PFSK-1 (cell line): ENCODE results near the gene DOCK1.

ENCODE experiments used
- FOXP2 ChIP-seq: optimal IDR thresholded peaks from 2 replicates; pipeline ENCODE3; 2011; ENCODE audit warnings: borderline replicate concordance, control low read depth, inconsistent platforms; ENCODE audit not compliant: insufficient read depth; ENCODE audit errors: extremely low read length, extremely low read depth
- POLR2AphosphoS5 ChIP-seq: IDR thresholded peaks from 2 replicates; pipeline ENCODE4 v1.6.1; 2012; ENCODE audit warnings: low read depth, mild to moderate bottlenecking, control low read depth, low read length, moderate library complexity
- SIN3A ChIP-seq: IDR thresholded peaks from 2 replicates; pipeline ENCODE4 v1.6.1; 2012; ENCODE audit warnings: mild to moderate bottlenecking, low read length, moderate library complexity, borderline replicate concordance; ENCODE audit not compliant: insufficient read depth
- TAF1 ChIP-seq: IDR thresholded peaks from 2 replicates; pipeline ENCODE4 v1.6.1; 2012; ENCODE audit warnings: low read length, control low read depth, borderline replicate concordance; ENCODE audit not compliant: insufficient read depth
- TF ChIP-seq, protein P1 (sequence below), 2 experiments: IDR thresholded peaks; 2 replicates each; pipeline versions ENCODE4 v1.6.1 to v1.8.0; 2011 to 2012; ENCODE audit warnings: low read depth in 2 of 2, low read length in 2 of 2, control low read depth in 1 of 2, inconsistent platforms in 1 of 2, mild to moderate bottlenecking in 1 of 2, moderate library complexity in 1 of 2; ENCODE audit not compliant: insufficient read depth in 1 of 2

Gene DOCK1

DNA sequence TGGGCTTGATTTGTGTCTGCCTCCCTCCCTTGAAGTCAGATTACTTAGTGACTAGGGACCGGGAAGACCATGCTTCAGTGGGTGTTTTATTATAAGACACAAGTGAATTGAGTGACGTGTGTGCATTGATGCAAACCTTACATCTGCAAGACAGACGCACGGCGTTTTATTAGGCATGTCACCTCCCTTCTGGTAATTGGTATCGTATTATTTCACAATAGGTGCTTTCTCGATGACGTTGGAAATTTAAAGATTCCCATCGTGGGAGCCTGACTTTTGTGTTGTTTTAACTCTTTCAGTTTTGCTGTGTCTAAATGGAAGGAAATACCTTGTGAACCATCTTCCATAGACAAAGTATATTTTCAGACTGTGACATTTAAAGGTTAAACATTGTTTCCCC is 158.5 kb downstream of the DOCK1 start:
- TF ChIP-seq, protein P1, sequence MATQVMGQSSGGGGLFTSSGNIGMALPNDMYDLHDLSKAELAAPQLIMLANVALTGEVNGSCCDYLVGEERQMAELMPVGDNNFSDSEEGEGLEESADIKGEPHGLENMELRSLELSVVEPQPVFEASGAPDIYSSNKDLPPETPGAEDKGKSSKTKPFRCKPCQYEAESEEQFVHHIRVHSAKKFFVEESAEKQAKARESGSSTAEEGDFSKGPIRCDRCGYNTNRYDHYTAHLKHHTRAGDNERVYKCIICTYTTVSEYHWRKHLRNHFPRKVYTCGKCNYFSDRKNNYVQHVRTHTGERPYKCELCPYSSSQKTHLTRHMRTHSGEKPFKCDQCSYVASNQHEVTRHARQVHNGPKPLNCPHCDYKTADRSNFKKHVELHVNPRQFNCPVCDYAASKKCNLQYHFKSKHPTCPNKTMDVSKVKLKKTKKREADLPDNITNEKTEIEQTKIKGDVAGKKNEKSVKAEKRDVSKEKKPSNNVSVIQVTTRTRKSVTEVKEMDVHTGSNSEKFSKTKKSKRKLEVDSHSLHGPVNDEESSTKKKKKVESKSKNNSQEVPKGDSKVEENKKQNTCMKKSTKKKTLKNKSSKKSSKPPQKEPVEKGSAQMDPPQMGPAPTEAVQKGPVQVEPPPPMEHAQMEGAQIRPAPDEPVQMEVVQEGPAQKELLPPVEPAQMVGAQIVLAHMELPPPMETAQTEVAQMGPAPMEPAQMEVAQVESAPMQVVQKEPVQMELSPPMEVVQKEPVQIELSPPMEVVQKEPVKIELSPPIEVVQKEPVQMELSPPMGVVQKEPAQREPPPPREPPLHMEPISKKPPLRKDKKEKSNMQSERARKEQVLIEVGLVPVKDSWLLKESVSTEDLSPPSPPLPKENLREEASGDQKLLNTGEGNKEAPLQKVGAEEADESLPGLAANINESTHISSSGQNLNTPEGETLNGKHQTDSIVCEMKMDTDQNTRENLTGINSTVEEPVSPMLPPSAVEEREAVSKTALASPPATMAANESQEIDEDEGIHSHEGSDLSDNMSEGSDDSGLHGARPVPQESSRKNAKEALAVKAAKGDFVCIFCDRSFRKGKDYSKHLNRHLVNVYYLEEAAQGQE (IDR thresholded peaks at IDR 0.05; ENCODE audit: insufficient read depth in 1 of 2, low read depth in 2 of 2, low read length in 2 of 2) = no peak
- no peak for TF ChIP-seq SIN3A

DNA sequence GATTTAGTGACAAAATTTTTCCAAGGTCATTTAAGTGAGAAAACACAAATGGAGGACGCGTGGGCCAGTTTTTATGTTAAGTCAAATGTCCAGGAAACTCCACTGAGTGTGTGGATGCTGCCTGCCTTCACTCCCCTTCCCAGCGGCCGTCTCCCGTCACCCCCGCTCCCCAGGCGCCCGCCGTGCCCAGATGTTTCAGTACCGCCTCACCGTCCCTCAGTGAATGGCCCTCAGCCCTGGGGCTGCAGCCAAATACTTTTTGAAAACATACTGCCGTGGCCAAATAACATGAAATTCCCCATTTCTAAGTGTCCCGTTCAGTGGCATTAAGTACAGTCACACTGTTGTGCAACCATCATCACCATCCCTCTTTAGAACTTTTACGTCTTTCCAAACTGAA is 159.2 kb downstream of the DOCK1 start:
- TF ChIP-seq FOXP2 (no peak), POLR2AphosphoS5 (no peak), TAF1 (no peak), SIN3A (no peak)
- TF ChIP-seq, protein P1 (IDR thresholded peaks at IDR 0.05; ENCODE audit: insufficient read depth in 1 of 2, low read depth in 2 of 2, low read length in 2 of 2) = no peak

DNA sequence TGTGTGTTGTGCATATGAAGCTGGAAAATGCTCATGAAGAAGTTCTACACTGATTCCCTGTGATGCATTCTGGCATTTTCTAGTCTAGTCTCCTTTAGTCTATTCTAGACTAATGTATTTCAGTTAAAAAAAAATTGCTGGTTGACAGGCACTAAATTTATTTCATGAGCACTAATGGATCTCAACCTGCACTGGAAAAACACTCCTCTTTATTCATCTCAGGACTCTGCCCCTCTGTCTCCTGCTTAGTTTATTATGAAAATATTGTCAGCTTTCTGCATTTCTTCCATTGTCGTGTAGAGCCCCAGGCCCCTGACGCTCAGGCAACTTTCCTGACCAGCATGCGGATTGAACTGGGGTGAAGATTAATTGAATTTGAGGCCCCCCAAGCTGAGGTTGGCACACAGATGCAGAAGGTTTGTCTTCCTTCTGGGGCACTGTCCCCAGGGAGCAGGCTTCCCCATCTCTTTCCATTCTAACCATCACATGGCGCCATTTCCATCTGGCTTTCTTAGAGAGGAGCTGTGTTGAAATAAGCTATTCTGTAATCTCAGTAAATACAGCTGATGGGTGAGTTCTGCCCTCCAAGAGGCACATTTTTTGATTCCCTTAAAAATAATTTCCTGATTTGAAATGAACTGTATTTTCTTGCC is 162.4 kb downstream of the DOCK1 start:
- no peak for TF ChIP-seq SIN3A
- TF ChIP-seq POLR2AphosphoS5 = no peak
- no peak for TF ChIP-seq TAF1
- no peak for TF ChIP-seq FOXP2
- TF ChIP-seq, protein P1 (IDR thresholded peaks at IDR 0.05; ENCODE audit: insufficient read depth in 1 of 2, low read depth in 2 of 2, low read length in 2 of 2) = no peak

DNA sequence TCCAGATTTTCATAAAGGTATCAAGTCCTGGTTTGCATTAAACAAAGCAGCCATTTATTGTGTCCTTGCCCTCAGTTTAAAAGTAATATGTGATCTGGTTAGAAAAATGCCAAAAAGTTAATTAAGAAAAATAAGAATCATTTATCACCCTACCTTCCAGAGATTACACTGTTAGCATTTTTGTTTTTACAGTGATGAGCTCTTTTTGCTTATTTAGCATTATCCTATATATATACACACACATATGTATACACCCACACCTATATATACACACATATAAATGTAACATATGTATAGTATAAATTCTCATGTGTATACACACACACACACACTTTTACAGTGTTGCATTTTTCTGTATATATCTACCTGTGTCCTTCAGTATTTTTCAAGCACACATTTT is 163.3 kb downstream of the DOCK1 start:
- no peak for TF ChIP-seq FOXP2
- TF ChIP-seq TAF1 = no peak
- TF ChIP-seq, protein P1 (IDR thresholded peaks at IDR 0.05; ENCODE audit: insufficient read depth in 1 of 2, low read depth in 2 of 2, low read length in 2 of 2) = no peak
- TF ChIP-seq POLR2AphosphoS5 = no peak
- TF ChIP-seq SIN3A = no peak

DNA sequence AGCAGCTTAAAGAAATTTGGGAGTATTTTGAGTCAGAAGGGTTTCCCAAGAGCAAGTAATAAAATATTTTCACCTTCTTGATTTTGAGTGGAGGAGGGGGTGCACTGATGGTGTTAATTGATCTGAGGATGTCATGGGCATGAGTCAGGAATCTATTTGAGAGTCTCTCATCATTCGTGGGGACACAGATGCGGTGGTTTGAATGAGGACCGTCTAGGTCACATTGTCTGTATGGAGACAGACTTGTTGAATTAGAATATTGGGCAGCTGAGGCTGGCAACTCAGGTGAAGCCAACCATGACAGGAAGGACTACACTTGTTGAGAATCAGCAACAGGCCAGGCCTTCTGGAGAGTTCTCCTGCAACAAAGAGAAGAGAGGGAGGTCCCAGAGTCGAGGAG is 164.2 kb downstream of the DOCK1 start:
- TF ChIP-seq FOXP2 (no peak), TAF1 (no peak), SIN3A (no peak), POLR2AphosphoS5 (no peak)
- TF ChIP-seq, protein P1 (IDR thresholded peaks at IDR 0.05; ENCODE audit: insufficient read depth in 1 of 2, low read depth in 2 of 2, low read length in 2 of 2) = no peak
